Activated T-cell treated with anti-CD3 and anti-CD28 coated beads, Interleukin-2, amount 50 U/mL, for 48 hours (primary cell): ENCODE measurements around the gene CFAP210.
A peak's percentile ranks its signal among the peaks of the same experiment; 100 is the strongest.

Experiments used
- DNase-seq, 2 experiments: peaks; one replicate each; pipeline ENCODE4 v3.0.0-alpha.2; 2020

CFAP210 gene

GRCh38 chr2:169694113-169694893 lies at the start of gene CFAP210, which contains the start of gene PHOSPHO2:
CFAP210 (minus strand) TSS chr2:169694405; CDS start chr2:169694327, 78 bp downstream.
PHOSPHO2 (plus strand) TSS chr2:169694469; CDS start chr2:169700972, 6,503 bp downstream.
- peak; percentile 98 for DNase-seq

- DNase-seq = no peak
Observed at GRCh38 chr2:169743549-169743948, 49.3 kb upstream of the CFAP210 start.

DNA sequence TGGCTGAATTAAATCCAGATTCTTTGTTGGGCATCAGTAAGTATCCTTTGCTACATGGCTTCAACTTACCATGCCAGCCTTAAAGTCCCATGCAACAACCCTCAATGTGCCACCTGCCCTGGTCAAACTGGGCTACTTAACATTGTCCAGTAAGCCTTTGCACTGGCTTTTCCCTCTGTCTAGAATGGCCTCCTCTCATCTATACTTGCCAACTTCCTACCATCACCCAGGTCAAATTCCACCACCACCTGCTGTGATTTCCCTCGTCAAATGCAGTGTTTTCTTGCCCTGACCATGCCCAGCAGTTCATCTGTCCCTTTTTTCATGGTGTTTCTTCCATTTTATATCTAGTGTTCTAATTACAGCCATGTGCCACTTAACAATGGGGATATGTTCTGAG lies 45.1 kb upstream of the CFAP210 start:
- no peak for DNase-seq

DNA sequence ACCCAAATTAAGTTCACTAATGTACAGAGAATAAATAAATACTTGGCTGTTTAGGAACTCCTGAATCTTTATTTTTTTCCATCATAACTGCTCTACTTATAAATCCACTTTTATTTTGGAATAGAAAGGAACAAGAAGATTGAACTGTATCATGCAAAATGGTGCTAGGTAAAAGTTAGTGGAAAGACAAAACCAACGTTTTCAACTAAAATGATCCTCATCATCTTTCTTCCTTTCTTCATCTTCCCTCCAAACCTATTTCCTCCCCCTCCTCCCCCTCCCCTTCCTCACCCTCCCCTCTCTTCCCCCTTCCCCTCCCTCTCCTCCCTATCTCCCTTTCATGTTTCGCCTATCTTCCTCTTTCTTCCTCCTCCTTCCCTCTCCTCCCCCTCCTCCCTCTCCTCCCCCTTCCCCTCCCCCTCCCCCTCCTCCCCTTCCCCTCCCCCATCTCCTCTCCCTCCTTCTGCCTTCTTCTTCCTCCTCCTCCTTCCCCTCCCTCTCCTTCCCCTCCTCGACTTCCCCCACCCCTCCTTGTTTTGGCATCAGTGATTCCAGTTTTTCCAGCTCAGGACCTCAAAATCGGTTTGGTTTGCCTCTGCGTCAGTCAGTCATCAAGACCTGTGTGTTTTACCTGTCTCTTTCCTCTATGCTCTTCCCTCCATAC lies 44.5 kb upstream of the CFAP210 start:
- no peak for DNase-seq

GRCh38 chr2:169736902-169737301 lies 42.7 kb upstream of the CFAP210 start:
- no peak for DNase-seq

DNA sequence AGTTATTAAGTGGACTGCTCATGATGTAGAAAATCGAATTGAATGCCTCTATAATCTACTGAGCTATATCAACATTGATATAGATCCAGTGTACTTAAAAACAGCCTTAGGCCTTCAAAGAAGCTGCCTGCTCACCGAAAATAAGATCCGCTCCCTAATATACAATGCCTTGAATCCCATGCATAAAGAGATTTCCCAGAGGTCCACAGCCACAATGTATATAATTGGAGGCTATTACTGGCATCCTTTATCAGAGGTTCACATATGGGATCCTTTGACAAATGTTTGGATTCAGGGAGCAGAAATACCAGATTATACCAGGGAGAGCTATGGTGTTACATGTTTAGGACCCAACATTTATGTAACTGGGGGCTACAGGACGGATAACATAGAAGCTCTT lies 41.4 kb upstream of the CFAP210 start:
- no peak for DNase-seq

- peak; percentile 34 to 55 for DNase-seq
Observed at GRCh38 chr2:169734169-169734847, 40.1 kb upstream of the CFAP210 start.

DNA sequence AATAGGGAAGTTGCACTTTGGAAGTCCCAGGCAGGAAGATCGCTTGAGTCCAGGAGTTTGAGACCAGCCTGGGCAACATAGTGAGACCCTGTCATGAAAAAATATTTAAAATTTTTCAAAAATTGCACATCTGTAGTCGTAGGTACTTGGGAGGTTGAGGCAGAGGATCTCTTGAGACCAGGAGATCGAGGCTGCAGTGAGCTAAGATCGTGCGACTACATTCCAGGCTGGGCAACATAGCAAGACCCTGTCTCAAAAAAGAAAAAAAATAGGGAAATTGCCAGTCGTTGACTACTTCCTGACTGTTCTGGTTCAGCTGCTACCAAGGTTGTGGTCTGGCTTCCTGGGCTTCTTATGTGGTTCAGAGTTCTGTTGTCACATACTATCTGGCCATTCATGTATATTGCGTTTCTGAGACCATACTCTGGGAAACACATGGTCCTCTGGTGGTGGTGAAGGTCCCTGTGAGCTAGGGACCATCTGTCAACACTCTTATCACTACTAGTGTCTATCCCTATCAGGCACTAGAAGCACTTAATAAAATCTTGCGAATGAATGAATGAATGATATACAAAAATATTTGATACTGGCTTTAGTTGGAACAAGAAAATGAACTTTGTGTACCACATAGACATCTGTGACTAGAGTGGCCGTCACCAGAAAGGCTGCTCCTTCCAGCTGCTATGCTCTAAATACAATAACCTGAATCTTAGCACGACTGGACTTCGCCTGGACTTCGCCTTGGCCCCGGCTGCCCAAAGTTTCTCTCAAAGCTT lies 38.6 kb upstream of the CFAP210 start:
- no peak for DNase-seq

DNA sequence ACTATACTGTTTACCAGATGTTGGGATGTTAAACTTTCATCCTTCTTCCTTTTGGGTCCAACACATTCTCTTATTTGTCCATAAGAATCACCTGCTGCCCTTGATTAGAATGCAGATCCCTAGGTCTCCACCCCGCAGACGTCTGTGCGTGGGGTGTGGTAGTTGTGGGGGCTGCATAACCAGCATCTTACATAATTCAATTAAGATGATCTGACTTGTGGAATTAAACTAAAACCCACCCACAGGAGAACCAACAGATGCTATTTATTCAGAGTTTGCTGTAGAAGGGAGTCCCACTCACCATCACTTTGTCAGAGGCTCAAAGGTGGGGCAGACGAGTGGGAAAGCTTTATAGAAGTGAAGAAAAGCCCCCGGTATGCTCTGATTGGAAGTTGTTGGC lies 37.9 kb upstream of the CFAP210 start:
- no peak for DNase-seq

GRCh38 chr2:169729274-169729605 lies 35.0 kb upstream of the CFAP210 start:
- DNase-seq = no peak

DNA sequence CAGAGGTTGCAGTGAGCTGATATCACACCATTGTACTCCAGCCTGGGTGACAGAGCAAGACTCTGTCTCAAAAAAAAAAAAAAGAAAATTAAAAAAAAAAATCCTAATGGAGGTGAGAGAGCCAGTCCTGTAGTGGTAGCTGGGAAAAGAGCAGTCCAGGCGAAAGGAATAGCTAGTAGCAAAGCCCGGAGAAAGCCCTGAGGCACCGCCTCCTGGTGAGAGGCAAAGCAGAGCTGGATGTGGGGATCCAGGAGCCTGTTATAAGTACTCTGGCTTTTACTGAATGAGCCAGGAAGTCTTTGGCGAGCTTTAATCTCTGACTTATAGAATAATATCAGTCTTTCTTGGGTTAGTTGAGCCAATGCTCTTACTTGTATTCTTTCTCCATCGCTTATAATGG lies 32.9 kb upstream of the CFAP210 start:
- DNase-seq = no peak

DNA sequence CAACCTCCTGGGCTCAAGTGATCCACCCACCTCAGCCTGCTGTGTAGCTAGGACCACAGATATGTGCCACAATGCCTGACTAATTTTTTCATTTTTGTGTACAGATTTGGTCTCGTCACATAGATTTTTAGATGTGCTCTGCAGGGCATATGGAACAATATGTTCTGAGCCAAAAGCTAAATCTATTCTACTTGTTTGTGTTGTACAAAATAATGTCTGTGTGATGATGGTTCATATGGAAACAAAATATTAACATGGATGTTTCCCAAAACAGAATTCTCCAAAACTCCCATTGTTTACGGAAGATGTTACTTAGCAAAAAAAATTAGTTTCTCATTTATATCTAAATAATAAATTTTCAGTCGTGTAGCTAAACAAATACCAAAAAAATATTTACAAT lies 26.8 kb upstream of the CFAP210 start:
- DNase-seq = no peak

DNA sequence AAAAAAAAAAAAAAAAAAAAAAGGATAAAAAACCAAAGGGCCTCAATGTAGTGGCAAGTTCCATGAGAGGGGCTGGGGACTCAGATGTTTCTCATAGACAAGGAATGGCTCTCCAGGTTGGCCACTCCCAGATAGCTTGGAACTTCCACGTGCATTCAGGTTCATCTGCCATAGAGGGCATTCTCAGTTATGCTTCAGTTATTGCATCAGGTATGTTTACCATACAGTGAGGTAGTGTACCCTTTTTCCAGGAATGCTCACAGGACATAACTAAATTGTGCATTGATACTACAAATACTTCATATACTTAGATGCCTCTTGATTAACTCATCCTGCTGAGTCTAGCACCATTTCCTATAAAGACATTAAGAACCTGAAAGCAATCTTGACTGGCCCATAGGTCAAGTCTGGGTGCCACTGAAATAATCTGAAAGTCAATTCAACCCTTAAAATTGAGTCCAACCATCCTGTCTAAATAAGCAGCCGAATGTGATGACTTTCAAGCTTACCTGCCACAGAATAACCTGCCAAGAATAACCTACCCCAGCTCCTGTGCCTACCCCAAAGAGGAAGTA lies 24.8 kb upstream of the CFAP210 start:
- DNase-seq = no peak

DNA sequence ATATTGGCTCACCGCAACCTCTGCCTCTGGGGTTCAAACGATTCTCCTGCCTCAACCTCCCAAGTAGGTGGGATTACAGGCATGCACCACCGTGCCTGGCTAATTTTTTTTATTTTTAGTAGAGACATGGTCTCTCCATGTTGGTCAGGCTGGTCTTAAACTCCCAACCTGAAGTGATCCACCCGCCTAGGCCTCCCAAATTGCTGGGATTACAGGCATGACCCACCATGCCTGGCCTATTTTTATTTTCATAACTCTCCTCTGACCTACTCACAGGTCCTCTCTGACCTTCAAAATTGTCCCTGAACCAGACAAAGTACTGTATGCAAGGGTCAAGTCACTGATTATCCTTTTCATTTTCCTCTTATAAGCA lies 23.5 kb upstream of the CFAP210 start:
- DNase-seq = no peak

DNA sequence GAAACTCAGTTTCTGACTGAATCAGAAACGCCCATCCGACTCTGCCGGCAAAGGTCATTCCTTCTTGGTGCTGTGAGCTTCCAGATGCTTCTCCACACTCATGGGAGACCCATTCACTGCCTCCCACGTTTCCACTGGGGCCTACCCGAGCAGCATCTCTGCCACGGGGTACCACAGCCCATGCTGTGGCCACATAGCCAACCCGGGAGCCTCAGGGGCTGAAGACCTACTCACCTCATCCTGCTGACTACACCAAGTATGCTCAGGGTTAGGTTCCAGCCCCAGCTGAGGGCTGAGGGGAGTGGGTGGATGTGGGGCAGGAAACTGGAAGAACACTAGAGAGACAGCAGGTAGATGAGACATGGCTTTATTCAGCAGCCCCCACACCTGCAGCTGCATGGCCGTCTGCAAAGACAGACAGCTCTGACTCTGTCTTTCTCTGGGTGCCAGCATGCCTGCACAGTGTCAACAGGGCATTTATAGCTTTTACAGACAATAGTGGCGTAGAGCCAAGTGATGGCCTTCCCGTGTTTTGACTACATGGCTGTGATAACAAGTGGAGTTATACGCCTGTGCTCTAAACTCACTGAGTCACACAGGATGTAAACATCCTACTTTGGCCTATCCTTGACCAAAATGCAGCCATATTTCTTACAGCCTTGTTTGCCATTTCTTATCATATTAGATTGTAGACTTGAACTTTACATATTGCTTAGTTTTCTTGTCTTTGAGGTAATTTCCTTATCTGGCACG lies 22.9 kb upstream of the CFAP210 start:
- DNase-seq = no peak

DNA sequence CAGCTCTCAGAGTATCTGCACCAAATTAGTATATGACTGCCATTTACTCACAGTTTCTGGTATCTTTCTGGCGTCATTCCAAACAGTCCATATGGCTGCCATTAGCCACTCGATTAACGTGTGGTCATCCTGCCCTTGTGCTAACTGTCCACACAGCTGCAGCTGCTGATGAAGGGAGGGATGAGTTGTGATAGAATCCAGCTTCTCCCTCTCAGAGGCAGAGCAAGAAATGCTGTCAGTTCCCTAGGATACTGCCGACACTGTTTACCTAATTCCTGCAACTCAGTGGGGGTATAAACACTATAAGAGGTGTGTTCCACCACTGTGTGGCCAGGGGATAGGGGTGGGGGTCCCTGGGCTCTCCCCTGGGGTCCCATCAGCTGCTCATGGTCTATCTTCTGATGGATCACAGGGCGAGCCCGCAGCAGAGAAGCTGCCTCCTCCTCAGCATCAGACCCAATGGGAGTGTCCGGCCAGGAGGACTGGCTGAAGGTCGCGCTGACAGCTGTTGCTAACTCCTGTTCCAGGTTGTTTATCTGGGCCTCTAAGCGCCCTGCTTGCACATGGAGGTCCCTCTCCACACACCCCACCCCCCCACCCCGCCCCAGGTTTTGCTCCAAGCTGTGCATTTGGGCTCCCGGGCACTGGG lies 22.2 kb upstream of the CFAP210 start:
- DNase-seq = no peak

GRCh38 chr2:169715379-169716237 lies 21.4 kb upstream of the CFAP210 start:
- DNase-seq = no peak

GRCh38 chr2:169714699-169715098 lies 20.5 kb upstream of the CFAP210 start:
- no peak for DNase-seq

DNA sequence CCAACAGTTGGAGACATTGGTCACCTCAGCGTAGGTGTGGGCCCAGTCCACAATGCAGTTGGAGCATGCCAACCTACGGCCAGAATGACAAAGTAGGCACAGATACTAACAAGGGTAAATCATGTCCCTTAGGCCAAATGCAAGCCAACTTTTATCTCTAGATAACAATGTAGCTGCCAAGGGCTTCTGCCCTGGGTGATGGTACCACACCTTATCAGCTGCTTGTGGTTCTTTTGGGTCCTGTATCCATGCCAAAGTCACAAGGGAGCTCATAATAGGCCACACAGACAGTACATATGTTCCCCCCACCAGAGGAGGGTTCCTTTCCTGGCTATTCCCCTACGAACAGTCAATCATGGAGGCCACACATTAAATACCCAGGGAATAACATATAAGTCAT lies 19.1 kb upstream of the CFAP210 start:
- DNase-seq = no peak

GRCh38 chr2:169712791-169713227 lies 18.6 kb upstream of the CFAP210 start:
- DNase-seq = no peak
